Urothelium cell line (cell line): Measurements from ENCODE around the gene PYURF.
"Not testable (repeated sequence)": the region's sequence is repeated elsewhere in the genome, so short reads cannot be mapped to it uniquely, and the experiment has no call there.

ENCODE experiments used
- DNase-seq: peaks from one replicate; pipeline ENCODE4 v3.0.0; 2011; ENCODE audit warnings: low spot score, mixed read lengths
- FAIRE-seq: peaks from 2 replicates; lab custom pipeline; 2011; peaks lifted over from hg19 to GRCh38; lab: Jason Lieb, UNC

The PYURF gene, protein sequence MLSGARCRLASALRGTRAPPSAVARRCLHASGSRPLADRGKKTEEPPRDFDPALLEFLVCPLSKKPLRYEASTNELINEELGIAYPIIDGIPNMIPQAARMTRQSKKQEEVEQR

DNA sequence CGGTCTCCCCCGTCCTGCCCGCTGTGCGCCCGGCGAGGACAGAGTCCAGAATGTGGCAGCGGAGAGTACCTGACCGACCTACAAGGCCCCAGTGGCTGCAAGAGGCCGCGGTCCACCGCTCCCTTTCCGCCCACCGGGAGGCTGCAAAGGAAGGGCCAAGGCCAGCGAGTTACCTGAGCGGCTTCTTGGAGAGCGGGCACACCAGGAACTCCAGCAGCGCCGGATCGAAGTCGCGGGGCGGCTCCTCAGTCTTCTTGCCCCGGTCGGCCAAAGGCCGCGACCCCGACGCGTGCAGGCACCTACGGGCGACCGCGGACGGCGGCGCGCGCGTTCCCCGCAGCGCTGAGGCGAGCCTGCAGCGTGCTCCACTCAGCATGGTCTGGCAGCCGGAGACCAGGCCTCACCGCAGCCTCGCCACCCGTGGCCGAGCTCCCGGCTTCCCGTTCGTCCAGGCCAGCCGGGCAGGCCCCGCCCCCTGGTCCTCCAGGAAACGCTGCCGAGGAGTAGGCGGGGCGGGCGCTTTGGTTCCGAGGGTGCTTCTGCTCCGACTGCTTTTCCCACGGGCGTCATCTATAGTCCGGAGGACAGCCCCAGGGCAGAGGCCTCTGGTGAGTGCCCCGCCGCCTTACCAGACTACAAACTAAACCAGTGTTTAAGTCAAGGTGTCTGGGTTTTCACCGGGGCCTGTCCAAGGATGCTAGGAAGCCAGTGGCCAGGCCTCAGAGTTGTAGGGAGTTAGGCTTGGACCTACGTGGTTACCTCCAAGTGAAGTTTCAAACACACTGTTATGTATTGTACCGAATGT, at the start of gene PYURF:
TSS of gene PYURF (minus strand) at position 452 of the 805 bp plus-strand sequence. CDS start at position 376, 76 bp downstream.
- peak; percentile 95 for DNase-seq
- no peak for FAIRE-seq

DNA sequence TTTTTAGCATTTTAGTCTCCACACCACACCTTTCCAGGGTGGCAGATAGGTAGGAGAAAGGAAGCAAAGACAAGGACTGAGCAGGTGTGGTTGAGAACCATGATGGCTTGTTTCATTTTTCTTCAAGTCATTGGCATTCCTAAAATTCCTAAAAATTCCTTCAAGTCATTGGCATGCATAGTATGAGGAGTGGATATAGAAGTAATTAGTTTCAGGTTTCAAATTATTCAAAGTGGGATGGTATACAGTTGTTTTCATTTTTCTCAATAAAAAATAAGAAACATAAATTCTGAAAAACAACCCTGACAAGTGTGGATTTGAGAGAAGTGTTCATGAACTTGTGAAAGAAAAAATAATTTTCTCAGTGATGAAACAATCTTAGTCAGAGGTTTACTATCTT, 46.4 kb upstream of the PYURF start:
- FAIRE-seq (no peak), DNase-seq (peak; percentile 6)

DNA sequence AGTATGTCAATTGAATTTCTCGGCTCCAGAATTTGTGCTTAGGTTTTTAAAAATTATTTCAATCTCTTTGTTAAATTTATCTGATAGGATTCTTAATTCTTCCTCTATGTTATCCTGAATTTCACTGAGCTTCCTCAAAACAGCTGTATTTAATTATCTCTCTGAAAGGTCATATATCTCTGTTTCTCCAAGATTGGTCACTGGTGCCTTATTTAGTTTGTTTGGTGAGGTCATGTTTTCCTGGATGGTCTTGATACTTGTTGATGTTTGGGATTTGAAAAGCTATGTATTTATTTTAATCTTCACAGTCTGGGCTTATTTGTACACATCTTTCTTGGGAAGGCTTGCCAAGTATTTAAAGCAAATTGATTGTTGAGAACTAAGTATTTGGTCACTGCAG, 44.0 kb upstream of the PYURF start:
- DNase-seq (no peak), FAIRE-seq (no peak)

DNA sequence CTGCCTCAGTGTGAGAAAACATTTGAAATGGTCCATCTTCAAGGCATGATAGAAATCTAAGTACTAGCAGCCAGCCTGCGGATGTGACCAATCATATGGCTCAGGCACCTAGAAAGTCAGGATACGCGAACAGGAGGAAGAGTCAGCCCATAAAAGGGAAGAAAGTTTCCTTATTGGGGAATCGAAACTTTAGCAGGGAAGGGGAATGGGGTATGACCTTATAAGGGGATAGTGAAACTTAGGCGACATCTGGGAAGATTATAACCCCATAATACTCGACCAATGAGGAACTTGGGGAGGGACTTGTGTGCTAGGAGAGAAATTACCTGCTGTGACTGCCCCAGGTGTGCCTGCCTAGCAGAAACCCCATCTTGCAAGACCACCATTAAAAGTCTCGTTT, 26.2 kb upstream of the PYURF start:
- no peak for FAIRE-seq

DNA sequence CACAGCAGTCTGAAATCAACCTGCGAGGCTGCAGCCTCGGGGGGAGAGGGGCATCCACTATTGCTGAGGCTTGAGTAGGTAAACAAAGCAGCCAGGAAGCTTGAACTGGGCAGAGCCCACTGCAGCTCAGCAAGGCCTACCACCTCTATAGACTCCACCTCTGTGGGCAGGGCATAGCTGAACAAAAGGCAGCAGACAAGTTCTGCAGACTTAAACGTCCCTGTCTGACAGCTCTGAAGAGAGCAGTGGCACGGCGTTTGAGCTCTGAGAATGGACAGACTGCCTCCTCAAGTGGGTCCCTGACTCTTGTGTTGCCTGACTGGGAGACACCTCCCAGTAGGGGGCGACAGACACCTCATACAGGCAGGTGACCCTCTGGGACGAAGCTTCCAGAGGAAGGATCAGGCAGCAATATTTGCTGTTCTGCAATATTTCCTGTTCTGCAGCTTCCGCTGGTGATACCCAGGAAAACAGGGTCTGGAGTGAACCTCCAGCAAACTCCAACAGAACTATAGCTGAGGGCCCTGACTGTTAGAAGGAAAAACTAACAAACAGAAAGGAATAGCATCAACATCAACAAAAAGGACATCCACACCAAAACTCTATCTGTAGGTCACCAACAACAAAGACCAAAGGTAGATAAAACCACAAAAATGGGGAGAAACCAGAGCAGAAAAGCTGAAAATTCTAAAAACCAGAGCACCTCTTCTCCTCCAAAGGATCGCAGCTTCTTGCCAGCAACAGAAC, 15.9 kb upstream of the PYURF start:
- DNase-seq: not testable (repeated sequence)

More for the DNA sequence above, 26.2 kb upstream of the PYURF start:
- DNase-seq: no peak

DNA sequence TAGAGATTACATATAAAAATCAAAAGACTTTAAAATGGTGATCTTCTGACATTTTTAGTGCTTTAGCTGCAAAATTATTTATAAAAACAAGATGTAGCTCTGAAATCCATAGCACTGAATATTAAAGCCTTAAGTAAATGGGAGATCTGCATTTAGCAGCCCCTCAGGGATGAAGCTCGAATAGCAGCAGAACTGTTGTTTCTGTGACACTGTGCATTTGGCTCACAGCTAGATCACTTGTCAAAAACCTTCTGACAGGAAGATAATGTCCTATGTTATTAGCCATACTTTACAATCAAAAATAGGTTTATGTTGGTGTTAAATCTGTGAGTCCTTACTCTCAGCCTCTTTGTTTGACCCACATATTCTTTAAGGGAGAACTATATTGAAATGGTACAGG, 14.1 kb upstream of the PYURF start:
- DNase-seq (no peak), FAIRE-seq (no peak)

More for the DNA sequence above, 15.9 kb upstream of the PYURF start:
- FAIRE-seq: not testable (repeated sequence)

DNA sequence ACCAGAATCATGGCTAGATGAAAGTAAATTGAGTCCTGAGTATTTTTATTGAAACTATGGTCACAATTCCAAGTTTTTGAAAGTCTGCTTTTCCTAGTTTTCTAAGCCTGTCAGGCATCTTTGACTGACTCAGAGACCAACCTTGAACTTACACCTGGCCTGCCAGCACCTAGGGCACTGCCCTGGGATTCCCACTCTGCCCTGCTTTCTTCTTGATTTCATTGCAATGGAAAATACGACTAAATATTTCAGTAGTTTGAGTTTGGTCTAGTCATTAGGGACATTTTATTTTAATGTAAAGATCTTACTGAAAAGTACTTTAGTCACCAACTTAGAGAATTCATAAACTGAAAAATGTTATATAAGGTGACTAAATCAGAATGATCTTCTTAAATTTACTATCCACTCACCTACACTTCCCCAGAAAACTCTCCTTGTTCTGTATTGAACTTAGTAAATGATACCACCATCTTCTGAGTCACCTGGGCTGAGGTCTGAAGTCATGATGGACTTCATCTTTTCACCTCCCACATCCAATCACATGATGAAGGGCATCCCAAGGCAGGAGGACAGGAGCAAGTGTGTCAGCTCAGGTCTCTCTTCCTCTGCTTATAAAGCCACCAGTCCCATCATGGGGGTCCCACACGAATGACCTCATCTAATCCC, 11.6 kb upstream of the PYURF start:
- DNase-seq (no peak), FAIRE-seq (no peak)

DNA sequence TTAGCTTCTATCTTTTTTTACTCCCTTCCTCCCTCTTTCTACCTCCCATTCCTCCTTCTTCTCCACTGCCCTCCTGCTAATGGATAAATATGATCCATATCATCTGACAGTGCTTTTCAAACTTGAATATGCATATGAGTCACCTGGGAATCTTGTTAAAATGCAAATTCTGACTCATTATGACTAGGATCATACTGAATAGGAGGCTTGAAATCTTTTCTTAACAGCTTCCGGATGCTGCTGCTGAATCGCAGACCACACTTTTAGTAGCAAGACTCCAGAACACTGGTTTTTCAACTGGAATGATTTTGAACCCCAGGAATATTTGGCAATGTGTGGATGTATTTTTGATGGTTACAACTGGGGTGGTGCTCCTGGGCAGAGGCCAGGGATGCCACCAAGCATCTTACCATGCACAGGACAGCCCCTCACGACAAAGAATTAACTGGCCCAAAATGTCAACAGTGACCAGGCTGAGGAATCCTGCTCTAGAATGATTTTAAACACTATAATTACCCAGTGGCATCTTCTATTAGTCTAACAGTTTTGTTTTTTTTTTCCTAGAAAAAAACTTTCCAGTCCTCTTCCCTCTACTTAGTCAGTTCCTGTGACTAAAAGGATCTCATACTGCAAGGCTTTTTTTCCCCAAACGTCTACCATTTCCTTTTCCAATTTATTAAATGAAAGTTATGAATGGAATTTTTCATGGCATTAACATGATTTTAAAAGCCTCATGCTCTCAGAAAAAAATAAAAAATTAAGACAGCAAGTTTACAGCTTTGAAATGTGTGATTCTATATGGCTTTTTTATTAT, 10.6 kb upstream of the PYURF start:
- no peak for FAIRE-seq

DNA sequence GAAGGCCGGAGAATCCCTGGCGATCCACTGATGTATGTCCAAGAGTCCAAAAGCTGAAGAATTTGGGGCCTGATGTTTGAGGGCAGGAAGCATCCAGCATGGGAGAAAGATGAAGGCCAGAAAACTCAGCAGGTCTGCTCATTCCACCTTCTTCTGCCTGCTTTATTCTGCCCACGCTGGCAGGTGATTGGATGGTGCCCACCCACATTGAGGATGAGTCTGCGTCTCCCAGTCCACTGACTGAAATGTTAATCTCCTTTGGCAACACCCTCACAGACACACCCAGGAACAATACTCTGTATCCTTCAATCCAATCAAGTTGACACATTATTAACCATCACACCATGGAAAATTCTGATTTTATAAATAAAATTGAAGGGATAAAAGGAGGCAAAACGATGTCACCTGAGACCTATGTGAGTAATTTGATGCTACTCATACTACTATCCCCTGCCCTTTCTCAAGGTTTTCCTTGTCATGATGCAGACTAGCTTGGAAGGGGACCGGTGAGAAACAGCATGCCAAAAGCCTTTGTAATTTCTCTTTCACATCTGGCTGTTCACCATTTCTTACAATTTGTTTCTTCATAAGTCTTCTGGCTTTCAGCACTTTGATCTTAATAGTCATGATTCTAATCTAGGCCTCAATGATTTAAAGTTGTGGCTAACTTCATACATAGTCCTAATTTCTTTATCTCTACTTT, 9.7 kb upstream of the PYURF start:
- DNase-seq (no peak), FAIRE-seq (no peak)

More for the DNA sequence above, 10.6 kb upstream of the PYURF start:
- DNase-seq: no peak

DNA sequence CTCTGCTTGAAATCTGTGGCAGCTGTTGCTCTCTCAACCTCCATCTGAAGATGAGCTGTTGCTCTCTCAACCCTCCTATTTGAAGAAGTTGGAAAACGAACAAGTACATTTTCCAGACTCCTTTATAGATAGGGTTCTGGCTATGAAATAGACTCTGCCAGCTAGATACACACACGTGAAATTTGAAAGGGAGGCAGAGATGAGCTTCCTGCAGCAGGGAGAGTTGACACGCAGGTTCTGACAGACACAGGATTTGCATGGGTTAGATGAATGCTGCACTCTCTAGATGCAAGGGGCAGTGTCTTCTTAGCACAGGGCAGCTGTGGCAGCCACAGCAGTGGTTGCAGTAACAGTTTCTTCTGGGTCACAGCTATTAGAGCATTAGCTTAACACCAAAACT, 8.0 kb upstream of the PYURF start:
- no peak for DNase-seq
- no peak for FAIRE-seq

DNA sequence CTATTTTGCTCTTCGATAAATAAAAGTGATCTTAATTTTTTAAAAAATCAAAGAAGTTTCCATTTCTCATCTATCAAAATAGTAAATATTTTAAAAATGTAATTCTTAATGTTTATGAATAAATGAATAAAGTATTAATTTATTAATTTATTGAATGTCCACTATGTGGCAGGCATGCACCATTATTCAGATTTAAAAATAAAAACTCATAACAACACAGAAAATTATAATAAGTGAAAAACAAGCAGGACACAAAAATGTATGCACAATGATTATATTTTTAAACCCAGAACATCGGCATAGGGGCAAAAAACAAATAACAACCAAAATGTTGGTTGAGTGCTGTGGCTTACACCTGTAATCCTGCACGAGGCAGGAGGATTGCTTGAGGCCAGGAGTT, 5.3 kb upstream of the PYURF start:
- DNase-seq: no peak
- no peak for FAIRE-seq

DNA sequence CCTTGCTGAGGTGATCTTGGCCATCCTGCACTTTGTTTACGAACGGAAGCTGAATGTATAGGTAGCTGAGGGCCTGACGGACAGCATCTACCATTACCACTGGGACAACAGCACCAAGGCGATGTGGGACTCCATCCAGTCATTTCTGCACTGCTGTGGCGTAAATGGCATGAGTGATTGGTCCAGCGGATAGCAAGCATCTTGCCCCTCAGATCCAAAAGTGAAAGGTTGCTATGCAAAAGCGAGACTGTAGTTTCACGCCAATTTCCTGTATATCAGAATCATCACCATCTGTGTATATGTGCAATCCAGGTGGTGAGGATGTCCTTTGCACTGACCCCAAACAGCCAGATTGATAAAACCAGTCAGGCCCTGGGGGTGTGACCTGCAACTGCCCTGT, 4.2 kb upstream of the PYURF start:
- no peak for FAIRE-seq
- no peak for DNase-seq

DNA sequence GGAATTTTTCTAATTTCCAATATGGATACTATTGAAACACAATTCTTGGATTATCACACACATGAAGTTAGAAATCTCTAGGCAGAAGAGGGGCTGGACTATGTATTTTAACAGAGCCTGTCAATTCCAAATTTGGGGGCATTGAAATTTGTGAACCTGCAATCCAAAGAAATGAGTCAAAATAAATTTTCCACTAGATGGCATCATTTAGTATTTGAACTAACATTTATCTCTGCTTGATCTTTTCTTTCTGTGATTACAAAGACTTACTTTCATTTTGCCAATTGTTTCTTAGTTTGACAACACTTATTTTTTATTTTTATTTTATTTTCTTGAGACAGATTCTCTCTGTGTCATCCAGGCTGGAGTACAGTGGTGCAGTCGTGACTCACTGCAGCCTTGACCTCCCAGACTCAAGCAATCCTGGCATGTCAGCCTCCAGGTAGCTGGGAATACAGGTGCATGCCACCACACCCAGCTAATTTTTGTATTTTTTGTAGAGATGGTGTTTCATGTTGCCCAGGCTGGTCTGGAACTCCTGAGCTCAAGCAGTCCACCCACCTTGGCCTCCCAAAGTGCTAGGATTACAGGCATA, 2.7 kb upstream of the PYURF start:
- FAIRE-seq (no peak), DNase-seq (no peak)

DNA sequence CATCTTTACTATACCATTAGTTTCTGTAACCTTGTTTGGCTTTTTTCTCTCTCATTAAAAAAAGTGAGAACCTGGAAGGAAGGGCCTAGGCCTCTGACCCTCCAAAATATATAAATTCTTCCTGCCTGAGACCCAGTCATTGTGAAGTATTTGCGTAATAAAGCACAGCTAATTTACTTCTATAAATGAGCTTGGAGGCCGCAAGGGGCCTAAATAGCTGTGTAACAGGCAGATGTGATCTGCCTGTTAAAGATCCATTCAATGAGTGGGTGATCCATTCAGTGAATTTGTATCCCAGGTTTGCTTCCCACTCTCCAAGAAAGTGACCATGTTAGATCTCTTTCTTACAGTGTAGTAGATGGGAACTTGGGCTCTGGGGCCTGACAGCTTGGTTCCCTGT, 595 bp upstream of the PYURF start:
- DNase-seq (no peak), FAIRE-seq (no peak)

DNA sequence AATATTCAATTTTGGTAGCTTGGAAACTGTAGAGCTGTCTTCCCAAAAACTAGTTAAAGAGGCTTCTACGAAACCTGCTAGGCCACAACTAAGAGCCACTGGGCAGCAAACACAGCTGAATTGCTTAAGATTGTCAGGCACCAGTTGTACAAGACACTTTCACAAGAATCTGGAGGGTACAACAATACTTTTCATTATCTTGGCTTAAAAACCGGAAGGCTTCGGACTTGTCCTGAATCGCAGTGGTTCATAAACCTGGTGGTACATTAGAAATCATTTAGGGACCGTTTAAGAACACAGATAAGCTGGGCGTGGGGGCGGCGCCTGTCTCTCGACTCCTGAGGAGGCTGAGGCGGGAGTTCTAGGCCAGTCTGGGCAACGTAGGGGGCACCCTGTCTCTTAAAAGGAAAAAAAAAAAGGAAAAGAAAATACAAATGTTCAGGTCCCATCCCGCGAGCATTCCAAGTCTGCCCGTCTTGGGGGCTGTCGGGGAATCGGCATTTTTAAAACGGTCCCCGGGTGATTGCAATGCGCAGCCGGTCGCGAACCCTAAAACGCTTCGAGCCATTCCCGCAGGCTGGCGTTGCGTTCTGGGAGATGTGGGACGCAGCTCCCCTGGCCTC, 763 bp downstream of the PYURF start:
- FAIRE-seq: no peak
- peak; percentile 22 for DNase-seq

DNA sequence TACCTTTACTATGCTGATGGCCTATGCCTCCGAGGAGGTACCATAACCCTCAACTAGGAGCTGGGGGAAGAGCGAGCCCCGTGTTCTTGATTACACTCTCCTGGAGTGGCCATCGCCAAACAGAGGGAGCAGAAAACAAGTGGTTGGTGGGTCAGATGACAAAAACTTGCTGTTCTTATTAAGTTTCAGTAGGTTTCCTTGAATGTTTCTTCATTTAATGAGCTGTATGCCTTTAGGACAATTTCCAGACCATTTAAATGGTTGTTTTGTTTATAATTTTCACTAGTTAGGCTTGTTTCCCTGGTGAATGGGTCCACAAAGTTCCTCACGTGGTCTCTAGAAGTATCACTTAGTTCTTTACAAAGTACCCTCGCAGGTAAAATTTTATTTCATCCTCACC, 4.7 kb downstream of the PYURF start:
- FAIRE-seq (no peak), DNase-seq (no peak)

DNA sequence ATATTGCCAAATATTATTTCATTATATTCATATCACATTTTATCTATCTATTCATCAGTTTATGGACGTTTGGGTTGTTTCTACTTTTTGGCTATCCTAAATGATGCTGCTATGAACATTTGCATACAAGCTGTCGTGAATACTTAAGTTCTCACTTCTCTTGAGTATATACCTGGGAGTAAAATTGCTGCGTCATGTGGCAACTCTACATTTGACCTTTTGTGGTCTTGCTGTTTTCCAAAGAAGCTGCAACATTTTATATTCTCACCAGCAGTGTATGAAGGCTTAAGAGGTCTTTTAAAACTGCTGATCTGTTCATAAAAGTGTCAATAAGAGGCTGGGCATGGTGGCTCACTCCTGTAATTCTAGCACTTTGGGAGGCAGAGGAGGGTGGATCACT, 5.8 kb downstream of the PYURF start:
- no peak for DNase-seq
- no peak for FAIRE-seq

DNA sequence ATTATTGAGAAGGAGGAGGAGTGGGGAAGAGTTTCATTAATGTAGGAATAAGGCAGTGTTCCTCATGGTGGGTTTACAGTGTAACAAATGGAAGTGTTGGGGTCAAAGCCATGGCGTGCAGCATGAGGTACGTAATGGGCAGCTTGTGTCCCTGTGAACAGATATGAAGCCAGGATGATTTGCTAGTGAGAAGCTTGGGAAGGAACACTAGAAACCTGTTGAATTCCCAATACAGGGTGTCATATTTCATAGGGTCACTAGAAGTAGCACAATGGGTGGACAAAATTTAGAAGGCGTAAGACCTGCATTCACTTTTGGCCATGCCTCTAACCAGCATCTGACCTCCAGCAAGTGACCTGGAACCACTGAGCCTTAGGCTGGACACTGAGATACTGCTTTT, 6.8 kb downstream of the PYURF start:
- FAIRE-seq: no peak
- no peak for DNase-seq
